Measurements from ENCODE around the gene DPM1. TPM values are rescaled to one million over a fixed set of nuclear protein-coding genes. Genes with fewer than 3 reads are reported as not detected.

The DPM1 gene
- total RNA-seq (2014; rRNA removed; shearing (Covaris generic)): 207 and 247 TPM in 2 replicates

DNA sequence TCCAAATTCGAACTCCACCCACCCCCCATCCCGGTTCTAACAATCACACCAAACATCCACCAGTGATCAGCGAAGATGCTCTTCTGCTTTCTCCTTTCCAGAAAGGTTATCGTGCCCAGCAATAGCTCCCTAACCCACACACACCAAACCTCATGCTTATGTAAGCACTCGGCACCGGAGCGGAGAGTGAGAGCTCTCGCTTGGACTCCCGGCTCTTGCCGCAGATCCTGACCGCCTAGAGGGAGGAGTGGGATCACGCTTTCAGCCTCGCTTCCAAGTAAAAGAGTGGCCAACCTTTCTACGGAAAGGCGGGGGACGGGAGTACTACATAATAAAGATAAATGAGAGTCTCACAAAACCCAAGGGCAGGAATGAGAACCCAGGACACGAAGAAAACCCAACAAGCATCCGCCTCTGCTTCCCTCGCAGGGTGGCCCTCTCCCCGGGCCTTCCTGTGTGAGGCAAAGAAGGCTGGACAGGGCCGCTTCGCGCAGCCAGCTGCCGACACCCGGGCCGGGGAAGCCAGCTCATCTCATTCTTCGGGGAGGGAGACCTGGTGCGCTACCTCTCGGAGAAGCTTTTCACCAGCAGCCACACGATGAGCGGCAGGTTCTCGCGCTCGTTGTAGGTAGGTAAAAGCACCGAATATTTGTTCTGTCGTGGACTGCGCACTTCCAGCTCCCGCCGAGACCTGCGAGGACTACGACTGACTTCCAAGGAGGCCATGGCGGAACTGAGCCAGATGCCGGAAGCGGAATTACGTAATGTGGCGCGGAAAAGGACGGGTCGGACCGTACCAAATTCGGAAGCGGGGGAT is at the start of gene DPM1:
Gene DPM1, minus strand, starts transcription at position 735 of the 817 bp plus-strand sequence. Its CDS starts 9 bp downstream, at position 726.
- DNase-seq (ENCODE audit: low spot score): peak; percentile 16

DNA sequence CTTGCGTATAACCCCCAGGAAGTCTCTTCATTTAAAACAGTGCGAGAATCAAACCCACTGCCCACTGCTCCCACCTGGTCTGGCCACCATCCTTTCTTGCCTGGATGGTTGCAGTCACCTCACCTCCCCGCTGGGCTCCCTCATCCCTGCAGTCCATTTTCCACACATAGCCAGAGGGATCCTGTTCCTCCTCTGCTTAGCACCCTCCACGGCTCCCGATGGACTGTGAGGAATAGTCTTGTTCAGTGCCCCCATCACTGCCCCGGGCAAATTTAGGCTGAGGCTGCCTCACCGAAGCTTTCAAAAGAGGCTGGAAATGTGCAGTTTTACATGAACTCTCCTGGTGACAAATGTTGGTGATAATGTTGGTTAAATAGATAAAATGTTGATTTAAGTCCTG is 46.9 kb upstream of the DPM1 start:
- DNase-seq (ENCODE audit: low spot score): no peak

DNA sequence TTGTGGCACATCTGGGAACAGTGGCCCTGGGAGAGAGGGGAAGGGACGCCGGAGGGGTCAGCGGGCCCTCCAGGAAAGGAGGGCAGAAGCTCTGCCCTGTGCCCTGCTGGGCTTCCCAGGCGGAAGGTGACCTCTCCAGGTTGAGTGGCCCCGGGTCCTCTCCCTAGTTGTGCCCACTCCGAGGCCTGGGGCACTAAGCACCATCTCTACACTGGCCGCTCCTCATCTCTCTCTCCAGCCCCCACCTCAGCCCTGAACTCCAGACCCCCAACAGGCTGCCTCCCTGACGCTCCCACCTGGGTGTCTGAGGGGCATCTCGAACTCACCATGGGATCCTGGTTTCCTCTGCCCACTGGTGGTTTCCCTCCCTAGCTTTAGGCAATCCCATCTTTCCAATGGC is 46.4 kb upstream of the DPM1 start:
- no peak for DNase-seq (ENCODE audit: low spot score)

DNA sequence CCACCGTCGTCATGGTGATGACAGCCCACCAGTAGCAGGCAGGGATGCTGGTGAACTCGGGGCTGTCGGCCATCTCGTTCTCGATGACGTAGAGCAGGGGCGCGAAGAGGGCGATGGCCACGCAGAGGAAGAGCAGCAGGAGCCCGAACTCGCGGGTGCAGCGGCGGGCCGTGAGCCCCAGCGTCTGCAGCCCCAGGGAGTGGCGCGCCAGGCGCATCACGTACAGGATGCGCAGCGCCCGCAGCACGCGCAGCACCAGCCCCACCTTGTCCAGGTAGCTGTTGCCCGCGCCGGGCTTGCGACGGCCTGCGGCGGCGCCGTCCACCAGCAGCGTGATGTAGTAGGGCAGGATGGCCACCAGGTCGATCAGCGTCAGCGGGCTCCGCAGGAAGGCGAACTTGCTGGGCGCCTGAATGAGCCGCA is 46.0 kb upstream of the DPM1 start:
- DNase-seq (ENCODE audit: low spot score): no peak

GRCh38 chr20:51003753-51004152 is 45.4 kb upstream of the DPM1 start:
- no peak for DNase-seq (ENCODE audit: low spot score)

GRCh38 chr20:51002633-51003032 is 44.3 kb upstream of the DPM1 start:
- DNase-seq (ENCODE audit: low spot score): no peak

DNA sequence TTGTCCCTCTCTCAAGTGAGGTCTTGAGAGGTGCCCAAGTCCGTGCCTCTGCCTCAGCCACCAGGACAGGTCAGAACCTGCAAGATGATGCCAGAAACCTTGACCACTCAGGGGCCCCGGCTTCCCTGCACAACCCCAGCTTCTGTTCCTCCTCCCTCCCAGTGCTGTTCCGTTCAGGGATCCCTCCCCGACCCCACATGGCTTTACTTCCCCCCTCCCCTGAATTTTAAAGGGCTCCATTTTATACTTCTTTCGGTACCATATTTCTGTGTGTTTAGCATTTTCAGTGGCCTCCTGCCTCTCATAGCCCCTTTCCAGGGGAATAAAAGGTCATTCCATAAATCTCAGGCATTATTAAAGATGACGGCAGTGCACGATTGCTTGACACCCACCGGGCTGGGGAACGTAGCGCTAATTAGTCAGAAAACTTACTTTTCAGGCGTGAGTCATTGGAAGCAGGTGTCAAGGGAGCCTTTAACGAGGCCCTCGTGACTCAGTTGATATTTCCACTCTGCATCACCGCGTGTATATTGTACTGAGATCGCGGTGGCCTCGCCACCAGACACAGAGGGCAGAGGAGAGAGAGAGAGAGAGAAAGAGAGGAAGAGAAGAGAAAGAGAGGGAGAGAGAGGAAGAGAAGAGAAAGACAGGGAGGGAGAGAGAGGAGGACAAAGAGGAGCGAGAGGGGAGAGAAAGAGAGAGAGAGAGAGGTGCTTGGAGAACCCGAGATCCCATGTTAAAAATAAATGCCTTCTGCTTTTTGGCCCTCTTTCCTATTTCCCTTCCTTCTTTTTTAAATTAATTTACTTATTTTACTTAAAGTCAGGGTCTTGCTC is 43.3 kb upstream of the DPM1 start:
- DNase-seq (ENCODE audit: low spot score): peak; percentile 32

DNA sequence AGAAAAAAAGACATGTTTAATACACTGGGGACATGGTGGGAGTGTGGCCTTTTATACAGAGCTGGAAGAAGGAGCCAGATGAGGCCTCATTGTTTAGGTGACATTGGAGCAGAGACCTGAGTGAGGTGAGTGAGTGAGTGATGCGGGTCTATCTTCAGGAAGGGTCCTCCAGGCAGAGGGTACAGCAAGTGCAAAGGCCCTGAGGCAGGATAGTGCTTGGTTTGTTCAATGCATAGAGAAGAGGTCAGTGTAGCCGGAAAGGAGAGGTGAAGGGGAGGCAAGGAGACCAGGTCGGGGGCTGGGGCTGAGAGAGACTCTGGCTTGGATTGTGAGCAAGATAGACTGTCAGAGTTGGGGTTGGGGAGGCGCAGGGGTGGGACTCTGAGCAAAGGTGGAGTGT is 41.0 kb upstream of the DPM1 start:
- no peak for DNase-seq (ENCODE audit: low spot score)

- DNase-seq (ENCODE audit: low spot score): peak; percentile 41
Measured at GRCh38 chr20:50996901-50997865, 38.9 kb upstream of the DPM1 start.

GRCh38 chr20:50995506-50995905 is 37.2 kb upstream of the DPM1 start:
- no peak for DNase-seq (ENCODE audit: low spot score)

DNA sequence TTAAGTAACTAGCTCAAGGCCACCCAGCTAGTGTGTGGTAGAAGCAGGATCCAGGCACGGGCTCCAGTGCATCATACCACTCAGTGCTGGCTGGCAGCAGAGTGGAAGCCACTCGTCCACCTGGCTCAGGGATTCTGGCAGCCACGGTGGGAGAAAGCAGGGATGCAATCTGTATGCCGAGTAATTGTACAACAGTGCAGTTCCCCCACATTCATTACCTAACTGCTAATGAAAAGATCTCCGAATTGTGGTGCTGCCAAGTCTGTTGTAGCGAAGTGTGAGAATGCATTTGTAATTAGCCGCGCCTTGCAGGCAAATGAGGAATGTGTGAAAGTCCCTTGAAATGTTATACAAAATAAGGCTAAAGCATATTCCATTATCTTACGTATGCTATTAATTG is 35.5 kb upstream of the DPM1 start:
- DNase-seq (ENCODE audit: low spot score): no peak

DNA sequence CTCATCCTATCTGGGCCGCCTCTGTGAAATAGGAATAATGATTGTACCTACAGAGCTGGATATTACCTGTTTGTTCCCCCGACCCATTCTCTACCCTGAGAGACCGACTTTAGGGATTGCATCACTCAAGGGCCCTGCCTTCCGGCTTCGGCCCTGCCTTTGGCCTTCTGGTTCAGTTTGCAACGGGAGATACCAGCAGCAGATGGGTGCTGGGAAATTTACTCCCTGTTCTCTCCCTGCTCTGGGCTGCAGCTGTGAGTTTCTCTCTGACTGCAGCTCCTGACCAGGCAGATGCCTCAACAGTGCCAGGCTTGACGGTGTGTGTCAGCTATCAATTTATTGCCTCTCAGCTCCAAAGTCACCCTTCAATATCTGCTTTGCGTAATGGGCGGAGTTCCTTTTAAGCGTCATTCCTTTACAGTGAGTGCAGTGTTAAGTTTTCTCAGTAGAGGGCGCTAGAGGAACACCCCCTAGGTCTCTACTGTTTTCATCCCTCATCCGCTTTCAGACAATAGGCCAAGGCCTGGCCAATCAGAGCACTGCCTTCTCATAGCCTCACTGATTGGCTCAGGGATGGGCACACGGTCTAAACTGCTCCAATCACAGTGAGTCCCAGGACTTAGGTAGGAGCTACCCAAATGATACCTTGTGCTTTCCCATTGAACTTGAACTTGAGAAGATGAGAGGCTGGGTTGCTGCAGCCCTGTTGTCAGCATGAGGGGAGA is 34.6 kb upstream of the DPM1 start:
- peak; percentile 85 for DNase-seq (ENCODE audit: low spot score)

GRCh38 chr20:50992336-50992732 is 34.0 kb upstream of the DPM1 start:
- no peak for DNase-seq (ENCODE audit: low spot score)

DNA sequence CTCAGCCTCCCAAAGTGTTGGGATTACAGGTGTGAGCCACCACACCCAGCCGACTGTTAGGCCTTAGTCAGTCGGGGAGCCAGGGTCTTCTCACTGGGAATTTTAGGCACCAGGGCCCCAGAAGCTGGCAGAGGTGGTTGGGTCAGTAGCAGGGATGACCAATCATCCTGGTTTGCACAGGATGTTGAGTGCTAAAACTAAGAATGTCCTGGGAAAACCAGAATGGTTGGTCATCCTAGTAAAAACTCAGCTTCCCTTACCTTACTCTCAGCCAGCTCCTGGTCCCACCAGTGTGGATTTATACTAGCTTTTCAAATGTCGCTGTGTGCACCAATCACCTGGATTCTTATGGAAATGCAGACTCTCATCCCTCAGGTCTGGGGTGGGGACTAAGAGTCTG is 32.7 kb upstream of the DPM1 start:
- no peak for DNase-seq (ENCODE audit: low spot score)

DNA sequence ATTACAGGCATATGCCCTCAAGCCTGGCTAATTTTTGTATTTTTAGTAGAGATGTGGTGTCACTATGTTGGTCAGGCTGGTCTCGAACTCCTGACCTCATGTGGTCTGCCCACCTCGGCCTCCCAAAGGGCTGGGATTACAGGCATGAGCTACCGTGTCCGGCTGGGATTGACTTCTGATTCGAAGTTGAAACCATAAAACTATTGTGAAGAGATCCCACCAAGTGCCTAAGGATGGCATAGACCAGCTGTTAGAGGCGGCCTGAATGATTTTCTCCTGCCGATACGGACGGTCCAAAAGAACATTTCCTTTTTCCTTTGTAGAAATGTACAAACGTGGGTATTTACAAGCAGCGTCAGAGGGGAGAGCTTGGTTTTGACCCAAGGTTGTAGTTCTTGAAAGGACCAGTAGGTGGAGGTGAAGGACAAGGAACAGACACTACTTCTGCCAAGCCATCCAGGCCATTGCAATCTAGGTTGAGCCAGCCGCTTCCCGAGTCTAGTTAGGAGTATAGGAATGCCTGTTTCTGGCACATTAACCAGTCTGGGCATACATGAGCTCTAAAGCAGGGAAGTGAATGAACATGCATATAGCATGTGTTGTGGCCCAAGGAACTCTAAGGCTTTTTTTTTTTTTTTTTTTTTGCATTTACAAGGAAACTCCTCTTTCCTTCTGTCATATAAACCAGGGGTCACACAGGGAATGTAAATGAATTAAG is 29.3 kb upstream of the DPM1 start:
- DNase-seq (ENCODE audit: low spot score): peak; percentile 90

DNA sequence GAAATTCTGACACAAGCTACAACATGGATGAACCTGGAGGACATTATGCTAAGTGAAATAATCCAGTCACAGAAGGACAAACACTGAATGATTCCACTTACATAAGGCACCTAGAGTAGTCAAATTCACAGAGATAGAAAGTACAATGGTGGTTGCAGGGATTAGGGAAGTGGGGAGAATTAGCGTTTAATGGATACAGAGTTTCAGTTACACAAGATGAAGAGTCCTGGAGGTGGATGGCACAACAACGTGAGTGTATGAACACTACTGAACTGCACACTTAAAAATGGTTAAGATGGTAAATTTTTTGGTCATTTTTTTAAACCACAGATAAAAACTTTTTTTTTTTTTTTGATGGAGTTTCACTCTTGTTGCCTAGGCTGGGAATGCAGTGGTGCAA is 25.0 kb upstream of the DPM1 start:
- no peak for DNase-seq (ENCODE audit: low spot score)

GRCh38 chr20:50982363-50982762 is 24.0 kb upstream of the DPM1 start:
- peak; percentile 73 for DNase-seq (ENCODE audit: low spot score)

DNA sequence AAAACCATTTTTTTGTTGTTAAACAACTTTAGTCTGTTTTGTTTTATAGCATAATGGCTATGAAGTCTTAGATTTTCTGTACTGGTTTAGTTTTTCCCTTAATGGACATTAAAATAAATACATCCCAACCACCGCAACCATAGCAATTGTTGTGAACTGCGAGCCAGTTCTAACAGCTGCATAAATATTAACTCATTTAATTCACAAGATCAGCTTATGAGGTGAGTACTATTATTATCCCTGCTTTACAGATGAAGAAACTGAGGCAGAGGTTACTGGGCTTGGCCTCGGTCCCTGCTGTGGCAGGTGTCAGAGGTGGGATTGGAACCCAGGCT is 23.3 kb upstream of the DPM1 start:
- DNase-seq (ENCODE audit: low spot score): no peak

- DNase-seq (ENCODE audit: low spot score): peak; percentile 77
Measured at GRCh38 chr20:50980851-50981713, 22.8 kb upstream of the DPM1 start.

All from A172 (cell line).